ES-I3 (cell line): ENCODE measurements around the gene KIF21A.
"Not testable (repeated sequence)": the region's sequence is repeated elsewhere in the genome, so short reads cannot be mapped to it uniquely, and the experiment has no call there.

ENCODE experiments used
- H3K36me3 ChIP-seq: 2 replicates; pipeline ENCODE4 v1.6.1; 2013; ENCODE audit warnings: mild to moderate bottlenecking, low read length, control low read depth, moderate library complexity; ENCODE audit not compliant: insufficient read depth
- H3K4me1 ChIP-seq: 2 replicates; pipeline ENCODE4 v1.6.1; 2013; ENCODE audit warnings: mild to moderate bottlenecking, control low read depth, low read length; ENCODE audit not compliant: insufficient read depth
- H3K9ac ChIP-seq: 2 replicates; pipeline ENCODE4 v1.6.1; 2013; ENCODE audit warnings: low read depth, mild to moderate bottlenecking, low read length, moderate library complexity
- H3K9me3 ChIP-seq: 2 replicates; pipeline ENCODE4 v1.6.1; 2013; ENCODE audit warnings: mild to moderate bottlenecking, low read length, moderate library complexity; ENCODE audit not compliant: control insufficient read depth, insufficient read depth

The KIF21A gene

GRCh38 chr12:39329876-39330275 lies 113.0 kb downstream of the KIF21A start:
- Histone ChIP-seq H3K36me3 (no peaks in the 10 kb centered on the region; the same call in 1 of the 2 replicates), H3K4me1 (no peaks in the 10 kb centered on the region), H3K9me3 (no peaks in the 10 kb centered on the region), H3K9ac (no peak overlapping the region)

DNA sequence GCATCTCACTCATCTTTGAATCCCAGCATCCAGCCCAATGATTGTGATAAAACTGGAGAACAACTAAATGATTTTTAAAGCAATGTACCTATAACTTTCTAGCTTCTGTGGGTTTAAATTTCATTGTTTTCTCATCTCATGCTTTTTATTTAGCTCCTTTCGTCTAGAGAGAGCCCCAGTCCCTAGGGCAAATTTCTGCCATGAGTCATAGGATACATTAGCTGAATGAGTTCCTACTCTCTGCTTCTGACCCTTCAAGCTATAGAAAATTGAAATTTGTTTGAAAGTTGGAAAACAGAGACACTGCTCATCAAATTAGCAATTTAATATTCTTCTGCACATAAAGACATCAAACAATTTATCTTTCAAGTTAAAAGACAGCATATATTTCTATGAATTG lies 113.9 kb downstream of the KIF21A start:
- H3K9me3 ChIP-seq = no peaks in the 10 kb centered on the region
- no peaks in the 10 kb centered on the region; the same call in 1 of the 2 replicates for H3K36me3 ChIP-seq
- no peaks in the 10 kb centered on the region for H3K4me1 ChIP-seq
- H3K9ac ChIP-seq = no peak overlapping the region

GRCh38 chr12:39327965-39328364 lies 115.0 kb downstream of the KIF21A start:
- Histone ChIP-seq H3K9me3 (no peaks in the 10 kb centered on the region), H3K9ac (no peak overlapping the region), H3K36me3 (no peaks in the 10 kb centered on the region; the same call in 1 of the 2 replicates), H3K4me1 (no peaks in the 10 kb centered on the region)

- no peaks in the 10 kb centered on the region for H3K9me3 ChIP-seq
- H3K4me1 ChIP-seq = no peaks in the 10 kb centered on the region
- no peak overlapping the region for H3K9ac ChIP-seq
- no peaks in the 10 kb centered on the region; the same call in 1 of the 2 replicates for H3K36me3 ChIP-seq
Observed at GRCh38 chr12:39327510-39327909, 115.4 kb downstream of the KIF21A start.

DNA sequence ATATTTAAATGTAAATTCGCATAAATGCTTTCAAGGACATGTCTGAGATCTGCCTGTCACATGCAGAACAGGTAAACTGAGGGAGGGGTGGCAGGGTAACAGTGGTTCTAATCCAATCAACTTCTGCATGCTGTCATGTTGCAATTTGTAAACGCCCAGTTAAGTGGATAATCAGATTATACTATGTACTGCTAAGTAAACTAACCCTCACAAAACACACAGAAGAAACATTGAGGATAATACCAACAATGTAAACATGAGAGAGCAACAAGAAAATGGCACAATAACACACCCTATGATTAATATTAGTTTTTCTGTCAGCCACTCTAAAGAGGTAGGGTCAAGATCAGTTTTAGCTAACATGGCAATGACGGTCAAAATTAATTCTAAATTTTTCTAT lies 123.7 kb downstream of the KIF21A start:
- Histone ChIP-seq H3K4me1 (no peaks in the 10 kb centered on the region), H3K9me3 (no peaks in the 10 kb centered on the region), H3K36me3 (no peaks in the 10 kb centered on the region), H3K9ac (no peak overlapping the region)

DNA sequence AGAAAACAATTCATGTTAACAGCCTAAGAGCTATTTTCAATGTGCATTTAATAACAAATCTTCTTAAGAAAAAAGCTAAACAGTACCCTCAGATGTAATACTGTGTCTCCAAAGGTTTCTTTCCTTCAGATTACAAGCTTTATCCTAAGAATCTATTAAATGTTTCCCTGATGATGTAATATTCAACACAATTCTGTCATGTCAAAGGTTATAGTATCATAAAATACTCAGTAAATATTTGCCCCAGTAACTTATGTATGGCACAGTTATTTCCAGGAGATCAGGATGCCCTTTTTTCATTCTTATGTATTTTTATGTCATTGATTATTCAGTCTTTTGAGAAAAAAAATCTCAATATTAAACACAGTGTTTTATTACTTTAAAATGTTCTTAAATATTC lies 128.4 kb downstream of the KIF21A start:
- H3K9me3 ChIP-seq = no peaks in the 10 kb centered on the region
- H3K4me1 ChIP-seq = no peaks in the 10 kb centered on the region; the same call in 1 of the 2 replicates
- no peaks in the 10 kb centered on the region for H3K36me3 ChIP-seq
- H3K9ac ChIP-seq = no peak overlapping the region

DNA sequence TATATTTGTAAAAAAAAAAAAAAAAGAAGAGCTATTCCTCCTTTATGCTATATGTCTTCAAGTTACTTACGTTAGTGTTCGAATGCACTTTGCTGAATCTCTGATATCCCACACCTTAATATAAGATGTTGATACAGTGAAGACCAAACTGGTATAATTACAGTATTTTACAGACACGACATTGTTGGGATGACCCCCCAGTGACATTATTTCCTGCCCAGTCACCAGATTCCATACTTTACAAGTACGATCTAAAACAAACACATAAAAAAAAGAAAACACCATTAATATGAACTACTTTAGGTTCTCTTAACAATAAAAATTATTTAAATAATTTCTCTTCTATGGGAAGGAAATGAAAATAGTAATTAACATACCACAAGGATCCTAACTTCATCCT lies 133.4 kb downstream of the KIF21A start:
- Histone ChIP-seq H3K9ac (no peak overlapping the region), H3K4me1 (no peaks in the 10 kb centered on the region; the same call in 1 of the 2 replicates), H3K9me3 (no peaks in the 10 kb centered on the region), H3K36me3 (no peaks in the 10 kb centered on the region)

DNA sequence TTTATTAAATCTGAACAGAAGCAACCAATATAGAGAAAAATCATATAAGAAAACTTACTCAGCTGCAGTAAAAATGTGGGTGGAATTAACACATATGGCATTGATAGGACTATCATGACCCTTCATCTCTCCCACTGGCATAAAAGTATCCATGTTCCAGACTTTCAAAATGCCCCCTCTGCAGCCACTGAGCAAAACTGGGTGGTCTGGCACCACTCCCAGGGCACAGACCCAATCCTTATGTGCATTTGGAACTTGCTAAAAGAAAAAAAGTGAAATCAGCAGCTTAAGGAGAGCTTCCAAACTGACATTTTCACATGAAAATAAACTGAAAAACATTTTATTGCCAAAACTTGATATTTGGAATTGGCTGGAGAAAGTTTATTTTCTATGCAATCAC lies 141.5 kb downstream of the KIF21A start:
- H3K9me3 ChIP-seq = no peaks in the 10 kb centered on the region
- H3K9ac ChIP-seq = no peak overlapping the region
- no peaks in the 10 kb centered on the region for H3K4me1 ChIP-seq
- H3K36me3 ChIP-seq = no peaks in the 10 kb centered on the region

DNA sequence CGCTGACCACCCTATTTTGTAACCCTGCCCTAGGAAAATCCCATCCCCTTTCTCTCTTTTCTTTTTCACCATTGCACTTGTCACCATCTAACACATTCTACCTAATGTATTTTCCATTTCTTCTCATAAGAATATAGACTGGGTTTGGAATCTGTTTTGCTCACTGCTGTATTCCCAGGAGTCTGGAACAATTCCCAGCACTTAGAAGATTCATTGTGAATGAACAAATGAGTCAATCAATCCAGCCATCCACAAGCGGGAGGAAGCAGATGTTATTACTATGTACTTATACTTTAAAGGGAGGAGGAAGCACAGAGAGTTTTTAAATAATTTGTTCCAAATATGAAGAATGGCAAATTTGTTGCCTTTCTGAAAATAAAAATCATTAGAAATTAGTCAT lies 142.1 kb downstream of the KIF21A start:
- no peak overlapping the region for H3K9ac ChIP-seq
- H3K36me3 ChIP-seq = no peaks in the 10 kb centered on the region
- no peaks in the 10 kb centered on the region for H3K4me1 ChIP-seq
- no peaks in the 10 kb centered on the region for H3K9me3 ChIP-seq

DNA sequence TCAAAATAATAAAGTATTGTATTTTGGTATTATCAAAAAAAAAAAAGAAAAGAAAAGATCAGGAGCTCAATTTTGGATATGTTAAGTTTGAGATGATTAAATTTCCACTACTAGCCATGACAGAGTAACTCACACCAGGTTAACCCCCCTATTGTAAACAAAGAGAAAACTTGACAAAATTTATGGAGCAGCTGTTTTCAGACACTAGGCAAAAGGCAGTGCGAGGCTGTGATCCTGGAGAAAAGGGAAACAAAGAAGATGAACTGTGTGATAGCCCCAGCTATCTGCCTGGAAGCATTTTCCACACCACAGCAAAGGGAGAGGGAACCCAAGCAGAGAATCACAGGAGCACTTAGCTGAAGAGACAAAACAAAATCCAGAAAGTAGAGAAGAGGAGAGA lies 145.0 kb downstream of the KIF21A start:
- no peak overlapping the region for H3K9ac ChIP-seq
- H3K36me3 ChIP-seq = no peaks in the 10 kb centered on the region
- no peaks in the 10 kb centered on the region for H3K4me1 ChIP-seq
- H3K9me3 ChIP-seq = no peaks in the 10 kb centered on the region

DNA sequence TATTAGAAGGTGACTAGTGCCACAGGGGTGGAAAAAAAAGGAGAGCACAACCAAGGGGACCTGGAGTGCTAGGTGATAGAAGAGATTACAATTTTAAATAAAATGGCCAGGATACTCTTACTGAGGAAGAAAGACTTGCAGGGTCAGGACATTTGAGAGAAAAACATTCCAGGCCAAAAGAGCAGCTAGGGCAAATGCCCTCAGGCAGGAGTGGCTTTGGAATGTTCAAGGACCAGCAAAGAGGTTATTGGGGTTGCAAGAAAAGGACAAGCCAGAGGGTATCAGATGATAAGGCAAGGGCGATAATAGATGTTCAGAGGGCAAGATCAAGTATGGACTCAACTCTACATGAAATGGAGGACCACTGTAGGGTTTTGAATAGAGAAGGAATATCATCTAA lies 146.4 kb downstream of the KIF21A start:
- Histone ChIP-seq H3K36me3 (no peaks in the 10 kb centered on the region), H3K4me1 (no peaks in the 10 kb centered on the region), H3K9ac (no peak overlapping the region), H3K9me3 (no peaks in the 10 kb centered on the region)

DNA sequence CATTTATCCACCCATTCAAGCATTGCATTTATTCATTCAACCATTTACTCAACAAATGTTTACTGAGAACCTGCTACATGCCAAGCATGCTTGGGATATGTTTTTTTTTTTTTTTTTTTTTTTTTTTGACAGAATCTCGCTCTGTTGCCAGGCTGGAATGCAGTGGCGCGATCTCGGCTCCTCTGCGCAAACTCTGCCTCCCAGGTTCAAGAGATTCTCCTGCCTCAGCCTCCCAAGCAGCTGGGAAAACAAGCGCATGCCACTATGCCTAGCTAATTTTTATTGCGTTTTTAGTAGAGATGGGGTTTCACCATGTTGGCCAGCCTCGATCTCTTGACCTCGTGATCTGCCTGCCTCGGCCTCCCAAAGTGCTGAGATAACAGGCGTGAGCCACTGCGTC lies 147.3 kb downstream of the KIF21A start:
- H3K9ac ChIP-seq, H3K4me1 ChIP-seq, H3K9me3 ChIP-seq, H3K36me3 ChIP-seq: not testable (repeated sequence)

DNA sequence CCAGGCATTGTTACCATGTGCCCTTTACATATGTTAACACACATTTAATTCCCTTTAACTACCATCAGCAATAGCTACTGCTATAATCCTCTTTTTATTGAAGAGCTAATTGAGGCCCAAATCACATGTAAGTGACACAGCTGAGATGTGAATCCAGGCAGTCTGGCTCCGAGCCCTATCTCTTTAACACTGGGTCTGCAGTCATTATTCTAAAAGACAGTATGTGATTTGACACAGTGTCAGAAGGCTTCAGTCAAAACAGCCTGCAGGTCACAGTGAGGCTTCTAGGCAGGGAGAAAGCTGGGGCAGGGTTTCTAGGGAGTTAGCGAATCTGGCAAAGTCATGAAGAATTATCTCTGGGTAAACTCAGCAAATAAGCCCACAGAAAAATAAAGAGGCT lies 148.2 kb downstream of the KIF21A start:
- no peaks in the 10 kb centered on the region for H3K4me1 ChIP-seq
- no peaks in the 10 kb centered on the region for H3K9me3 ChIP-seq
- H3K36me3 ChIP-seq = no peaks in the 10 kb centered on the region
- H3K9ac ChIP-seq = no peak overlapping the region

DNA sequence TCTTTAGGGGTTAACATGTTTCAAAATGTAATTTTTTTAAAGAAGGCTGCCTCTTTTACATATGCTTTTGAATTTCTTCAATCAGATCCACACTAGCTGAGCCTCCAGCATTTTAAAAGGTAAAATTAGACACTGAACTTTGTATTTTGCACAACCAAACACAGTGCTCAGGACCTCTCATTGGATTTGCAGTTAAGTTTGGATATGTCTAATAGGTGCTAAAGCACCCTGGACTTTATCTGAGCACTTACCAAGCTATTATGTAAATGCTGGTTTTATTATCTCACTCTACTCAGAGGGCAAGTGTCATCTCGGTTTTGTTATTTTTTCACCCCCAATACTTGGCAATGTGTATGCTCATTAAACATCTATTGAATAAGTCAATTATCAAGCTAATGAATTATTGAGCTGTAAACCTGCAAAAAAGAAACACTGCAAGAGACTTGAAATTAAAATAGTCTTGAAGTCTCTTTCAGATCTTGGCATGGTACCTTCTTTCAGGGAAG lies 150.7 kb downstream of the KIF21A start:
- H3K4me1 ChIP-seq = no peaks in the 10 kb centered on the region
- no peaks in the 10 kb centered on the region for H3K9me3 ChIP-seq
- no peaks in the 10 kb centered on the region for H3K36me3 ChIP-seq
- no peak overlapping the region for H3K9ac ChIP-seq

- Histone ChIP-seq H3K36me3 (no peaks in the 10 kb centered on the region), H3K9me3 (no peaks in the 10 kb centered on the region), H3K4me1 (no peaks in the 10 kb centered on the region), H3K9ac (no peak overlapping the region)
Observed at GRCh38 chr12:39287817-39288216, 155.1 kb downstream of the KIF21A start.

DNA sequence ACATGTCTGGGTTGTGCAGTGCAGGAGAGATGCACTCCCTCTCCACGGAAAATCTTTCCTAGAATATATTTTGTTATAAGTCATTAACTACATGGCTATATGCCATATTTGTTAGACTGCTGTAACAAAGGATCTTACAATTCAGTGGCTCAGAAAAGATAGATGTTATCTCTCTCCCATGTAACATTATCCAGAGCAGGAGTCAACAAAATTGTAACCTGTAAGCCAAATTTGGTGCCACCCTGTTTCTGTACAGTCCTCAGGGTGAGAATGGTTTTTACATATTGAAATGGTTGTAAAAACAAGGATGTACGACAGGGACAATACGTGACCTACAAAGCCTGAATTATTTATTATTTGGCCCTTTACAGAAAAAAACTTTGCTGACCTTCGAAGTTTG lies 155.5 kb downstream of the KIF21A start:
- no peak overlapping the region for H3K9ac ChIP-seq
- no peaks in the 10 kb centered on the region for H3K4me1 ChIP-seq
- no peaks in the 10 kb centered on the region for H3K9me3 ChIP-seq
- H3K36me3 ChIP-seq = no peaks in the 10 kb centered on the region
